MM.1S (cell line): ENCODE data around the gene RASIP1.

Experiments used
- DNase-seq: peaks from one replicate; pipeline ENCODE4 v3.0.0-alpha.2; 2015
- H2AFZ ChIP-seq: fragments of 300-600 bp; sonication (generic); 2 replicates; pipeline ENCODE4 v1.6.0; 2016; ENCODE audit warnings: antibody characterized with exemption, low read length
- H3F3A ChIP-seq: fragments of 300-600 bp; sonication (generic); 2 replicates; pipeline ENCODE4 v1.6.1; 2016; ENCODE audit warnings: mild to moderate bottlenecking, antibody characterized with exemption, low read length, moderate library complexity, mixed read lengths; ENCODE audit not compliant: insufficient read depth
- H3K27ac ChIP-seq: fragments of 300-600 bp; sonication (generic); 2 replicates; pipeline ENCODE4 v1.5.1; 2016; ENCODE audit warnings: mild to moderate bottlenecking, low read length
- H3K27me3 ChIP-seq: fragments of 300-600 bp; sonication (generic); replicated peaks from 2 replicates; pipeline ENCODE4 v1.6.0; 2016; ENCODE audit warnings: low read length; ENCODE audit not compliant: insufficient read depth
- H3K36me3 ChIP-seq: fragments of 300-600 bp; sonication (generic); replicated peaks from 2 replicates; pipeline ENCODE4 v1.6.1; 2016; ENCODE audit warnings: mild to moderate bottlenecking, low read length, mixed read lengths; ENCODE audit not compliant: insufficient read depth
- H3K4me1 ChIP-seq: fragments of 300-600 bp; sonication (generic); 2 replicates; pipeline ENCODE4 v1.6.1; 2016; ENCODE audit warnings: low read length, mixed read lengths
- H3K4me2 ChIP-seq: fragments of 300-600 bp; sonication (generic); 2 replicates; pipeline ENCODE4 v1.6.0; 2016; ENCODE audit warnings: low read depth, low read length
- H3K4me3 ChIP-seq: fragments of 300-600 bp; sonication (generic); 2 replicates; pipeline ENCODE4 v1.5.1; 2016; ENCODE audit warnings: low read length, mixed read lengths
- H3K79me2 ChIP-seq: fragments of 300-600 bp; sonication (generic); 2 replicates; pipeline ENCODE4 v1.6.1; 2016; ENCODE audit warnings: mixed run types, low read length, mixed read lengths
- H3K9ac ChIP-seq: fragments of 300-600 bp; sonication (generic); 2 replicates; pipeline ENCODE4 v1.6.1; 2016; ENCODE audit warnings: low read length, mixed read lengths
- H3K9me2 ChIP-seq: fragments of 300-600 bp; sonication (generic); replicated peaks from 2 replicates; pipeline ENCODE4 v1.6.1; 2016; ENCODE audit warnings: mild to moderate bottlenecking, low read length, mixed read lengths; ENCODE audit not compliant: insufficient read depth
- H3K9me3 ChIP-seq: fragments of 300-600 bp; sonication (generic); replicated peaks from 2 replicates; pipeline ENCODE4 v1.6.1; 2016; ENCODE audit warnings: mild to moderate bottlenecking, low read length, mixed read lengths; ENCODE audit not compliant: insufficient read depth
- H4K20me1 ChIP-seq: fragments of 300-600 bp; sonication (generic); 2 replicates; pipeline ENCODE4 v1.6.1; 2016; ENCODE audit warnings: mild to moderate bottlenecking, low read length, moderate library complexity, mixed read lengths; ENCODE audit not compliant: insufficient read depth
- CTCF ChIP-seq: fragments of 300-600 bp; sonication (generic); IDR thresholded peaks from 2 replicates; pipeline ENCODE4 v1.5.1; 2016; ENCODE audit warnings: antibody characterized with exemption, low read length, mixed read lengths
- EZH2 ChIP-seq: fragments of 300-600 bp; sonication (generic); optimal IDR thresholded peaks from 2 replicates; pipeline ENCODE3; 2017; ENCODE audit warnings: low read depth, mild to moderate bottlenecking, antibody characterized with exemption, low read length, mixed read lengths
- EZH2phosphoT487 ChIP-seq: fragments of 300-600 bp; sonication (generic); IDR thresholded peaks from 2 replicates; pipeline ENCODE4 v1.6.1; 2018; ENCODE audit warnings: antibody characterized with exemption, low read length

RASIP1 gene

GRCh38 chr19:48760504-48761205 lies 20.2 kb upstream of the RASIP1 start:
- H3K27me3 ChIP-seq, result peaks cover 80% of the 10 kb centered on the region
- no peaks in the 10 kb centered on the region for H4K20me1 ChIP-seq
- H3K4me3 ChIP-seq, result no peak overlapping the region
- H3K9ac ChIP-seq, result no peak overlapping the region
- no peak for DNase-seq
- no peaks in the 10 kb centered on the region for H3K36me3 ChIP-seq
- no peaks in the 10 kb centered on the region for H3K9me3 ChIP-seq
- H3K4me1 ChIP-seq, result no peaks in the 10 kb centered on the region
- H3K9me2 ChIP-seq, result no peaks in the 10 kb centered on the region
- H3K27ac ChIP-seq, result no peak overlapping the region
- H3K4me2 ChIP-seq, result no peak overlapping the region
- no peaks in the 10 kb centered on the region for H3F3A ChIP-seq
- TF ChIP-seq CTCF (no peak), EZH2 (no peak), EZH2phosphoT487 (no peak)
- no peaks in the 10 kb centered on the region for H3K79me2 ChIP-seq
- no peak overlapping the region for H2AFZ ChIP-seq

GRCh38 chr19:48757741-48758144 lies 17.3 kb upstream of the RASIP1 start:
- Histone ChIP-seq H3K9me2 (no peaks in the 10 kb centered on the region), H3K4me3 (no peak overlapping the region), H3K36me3 (no peaks in the 10 kb centered on the region), H4K20me1 (no peaks in the 10 kb centered on the region), H3K9ac (no peak overlapping the region), H3K79me2 (no peaks in the 10 kb centered on the region), H3K4me1 (0 out of 2 replicates have a peak, but pooled peaks cover 4% of the 10 kb centered on the region), H3K9me3 (no peaks in the 10 kb centered on the region), H2AFZ (no peak overlapping the region), H3K27ac (no peak overlapping the region), H3K27me3 (peaks cover 75% of the 10 kb centered on the region), H3K4me2 (no peak overlapping the region), H3F3A (no peaks in the 10 kb centered on the region)
- DNase-seq, result no peak
- TF ChIP-seq CTCF (no peak), EZH2 (no peak), EZH2phosphoT487 (no peak)

- DNase-seq, result no peak
- TF ChIP-seq CTCF (no peak), EZH2phosphoT487 (no peak), EZH2 (no peak)
- peaks cover 74% of the 10 kb centered on the region for H3K27me3 ChIP-seq
- no peaks in the 10 kb centered on the region for H3F3A ChIP-seq
- H3K9me2 ChIP-seq, result no peaks in the 10 kb centered on the region
- H3K4me1 ChIP-seq, result 0 out of 2 replicates have a peak, but pooled peaks cover 4% of the 10 kb centered on the region
- H3K9me3 ChIP-seq, result no peaks in the 10 kb centered on the region
- H4K20me1 ChIP-seq, result no peaks in the 10 kb centered on the region
- no peak overlapping the region for H3K4me2 ChIP-seq
- no peak overlapping the region for H3K27ac ChIP-seq
- H3K9ac ChIP-seq, result no peak overlapping the region
- no peaks in the 10 kb centered on the region for H3K36me3 ChIP-seq
- H3K4me3 ChIP-seq, result no peak overlapping the region
- H2AFZ ChIP-seq, result no peak overlapping the region
- no peaks in the 10 kb centered on the region for H3K79me2 ChIP-seq
Measured at GRCh38 chr19:48757089-48757675, 16.8 kb upstream of the RASIP1 start.
